Suprapubic skin (tissue), 4 donors: Measurements from ENCODE around the gene KRTAP3-2. TPM values are rescaled to one million over a fixed set of nuclear protein-coding genes. Genes with fewer than 3 reads are reported as not detected.

Experiments
- DNase-seq, 2 donors: peaks; one replicate each; pipeline ENCODE4 v3.0.0-alpha.2; 2019; ENCODE audit warnings: low spot score in 2 of 2
- H3K27ac ChIP-seq: fragments of 200-600 bp; sonication (generic); one replicate; pipeline ENCODE4 v1.5.1; 2019
- H3K27me3 ChIP-seq: fragments of 200-600 bp; sonication (generic); one replicate; pipeline ENCODE4 v1.5.1; 2019
- H3K36me3 ChIP-seq: fragments of 200-600 bp; sonication (generic); one replicate; pipeline ENCODE4 v1.5.1; 2019
- H3K4me1 ChIP-seq: fragments of 200-600 bp; sonication (generic); one replicate; pipeline ENCODE4 v1.5.1; 2019
- H3K4me3 ChIP-seq: fragments of 200-600 bp; sonication (generic); one replicate; pipeline ENCODE4 v1.5.1; 2019; ENCODE audit warnings: mild to moderate bottlenecking
- H3K9me3 ChIP-seq: fragments of 200-600 bp; sonication (generic); one replicate; pipeline ENCODE4 v1.5.1; 2019
- EP300 ChIP-seq: sonication (generic); formaldehyde crosslinking; IDR thresholded peaks from one replicate; pipeline ENCODE4 v1.6.1; 2017; ENCODE audit warnings: antibody characterized with exemption
- POLR2A ChIP-seq, 2 donors: fragments of 450-650 bp; IDR thresholded peaks; one replicate each; pipeline ENCODE4 v1.6.1; 2017; ENCODE audit warnings: antibody characterized with exemption in 2 of 2, mild to moderate bottlenecking in 2 of 2, moderate library complexity in 2 of 2
- POLR2AphosphoS5 ChIP-seq, 3 donors: sonication (generic); formaldehyde crosslinking; IDR thresholded peaks; one replicate each; pipeline ENCODE4 v1.6.1; 2017; ENCODE audit warnings: antibody characterized with exemption in 3 of 3
- WGBS: methylation state at CpG from one replicate; pipeline ENCODE4 v1.1.5; 2018; 5-methylcytosine and 5-hydroxymethylcytosine counted together
- total RNA-seq, 4 donors: library from RNA; depleted of rRNA; stranded (reverse); fragments of >200 nt; gene quantifications; one replicate each; pipeline ENCODE4 v1.1.0, GENCODE V29; 2016
- TF ChIP-seq, protein P1 (sequence below), 2 donors: fragments of 200-600 bp in 1 of 2; fragments of 450-650 bp in 1 of 2; sonication (generic) in 1 of 2; IDR thresholded peaks; one replicate each; pipeline ENCODE4 v1.5.1; 2016 to 2019; ENCODE audit warnings: antibody characterized with exemption in 2 of 2, mild to moderate bottlenecking in 1 of 2, moderate library complexity in 1 of 2

Gene KRTAP3-2
- total RNA-seq, 4 donors from 2014 or later = 8.0 to 42.6 (median 23.7) TPM; not detected in 1

DNA sequence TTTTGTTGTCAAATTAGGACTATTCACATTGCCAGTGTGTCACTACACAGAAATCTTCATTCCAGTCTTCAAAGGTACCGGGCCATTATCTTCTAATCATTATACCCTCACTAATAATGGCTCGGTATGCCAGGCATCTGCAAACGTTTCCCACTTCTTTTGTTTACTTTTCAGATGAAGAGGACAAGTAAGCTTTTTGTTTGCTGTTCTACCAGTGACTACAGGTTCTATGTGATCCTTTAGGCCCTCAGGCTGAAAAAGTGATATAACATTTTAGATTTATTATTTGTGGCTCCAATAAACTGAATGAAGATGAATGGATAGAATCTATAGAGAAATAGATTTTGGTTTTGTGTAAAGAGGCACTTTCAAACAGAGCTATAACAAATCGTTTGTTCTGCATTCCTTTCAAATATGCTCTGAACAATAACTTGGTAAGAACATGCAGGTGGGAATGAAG, 9.6 kb upstream of the KRTAP3-2 start:
- Histone ChIP-seq H3K36me3 (no peaks in the 10 kb centered on the region), H3K27ac (no peak overlapping the region), H3K9me3 (no peaks in the 10 kb centered on the region), H3K27me3 (no peaks in the 10 kb centered on the region), H3K4me3 (no peak overlapping the region), H3K4me1 (no peaks in the 10 kb centered on the region)
- DNase-seq = no peak
- no peak for TF ChIP-seq POLR2A (IDR thresholded peaks at IDR 0.05)
- TF ChIP-seq, protein P1, sequence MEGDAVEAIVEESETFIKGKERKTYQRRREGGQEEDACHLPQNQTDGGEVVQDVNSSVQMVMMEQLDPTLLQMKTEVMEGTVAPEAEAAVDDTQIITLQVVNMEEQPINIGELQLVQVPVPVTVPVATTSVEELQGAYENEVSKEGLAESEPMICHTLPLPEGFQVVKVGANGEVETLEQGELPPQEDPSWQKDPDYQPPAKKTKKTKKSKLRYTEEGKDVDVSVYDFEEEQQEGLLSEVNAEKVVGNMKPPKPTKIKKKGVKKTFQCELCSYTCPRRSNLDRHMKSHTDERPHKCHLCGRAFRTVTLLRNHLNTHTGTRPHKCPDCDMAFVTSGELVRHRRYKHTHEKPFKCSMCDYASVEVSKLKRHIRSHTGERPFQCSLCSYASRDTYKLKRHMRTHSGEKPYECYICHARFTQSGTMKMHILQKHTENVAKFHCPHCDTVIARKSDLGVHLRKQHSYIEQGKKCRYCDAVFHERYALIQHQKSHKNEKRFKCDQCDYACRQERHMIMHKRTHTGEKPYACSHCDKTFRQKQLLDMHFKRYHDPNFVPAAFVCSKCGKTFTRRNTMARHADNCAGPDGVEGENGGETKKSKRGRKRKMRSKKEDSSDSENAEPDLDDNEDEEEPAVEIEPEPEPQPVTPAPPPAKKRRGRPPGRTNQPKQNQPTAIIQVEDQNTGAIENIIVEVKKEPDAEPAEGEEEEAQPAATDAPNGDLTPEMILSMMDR (IDR thresholded peaks at IDR 0.05) = no peak
- TF ChIP-seq EP300 = no peak
- no peak for TF ChIP-seq POLR2AphosphoS5 (IDR thresholded peaks at IDR 0.05)
- WGBS = 68% methylated on average over 4 of the region's 4 CpGs

DNA sequence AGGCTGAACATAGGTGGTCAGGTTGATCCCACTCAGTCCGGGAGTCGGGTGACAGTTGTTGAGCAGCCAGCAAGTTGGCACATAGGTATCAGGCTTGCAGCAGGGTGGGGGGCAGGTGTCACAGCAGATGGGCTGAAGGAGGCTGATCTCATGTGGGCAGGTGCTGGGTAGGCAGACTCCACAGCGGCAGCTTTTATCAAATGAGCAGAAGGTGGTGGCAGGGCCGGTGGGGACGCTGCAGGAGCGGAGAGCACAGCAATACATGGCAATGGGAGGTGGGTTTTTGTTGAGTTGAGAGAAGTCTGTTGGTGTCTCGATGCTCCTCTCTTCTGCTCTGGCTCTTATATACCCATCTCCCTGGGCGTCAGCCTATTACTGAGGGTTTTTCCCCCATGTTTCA, 9.1 kb upstream of the KRTAP3-2 start, which contains the start of gene KRTAP3-1:
KRTAP3-1 (minus strand) TSS at position 318 of the 400 bp plus-strand sequence; CDS start at position 264, 54 bp downstream.
- Histone ChIP-seq H3K4me1 (no peaks in the 10 kb centered on the region), H3K9me3 (no peaks in the 10 kb centered on the region), H3K27ac (no peak within 1 kb of the TSS), H3K4me3 (no peak within 1 kb of the TSS), H3K36me3 (no peaks in the 10 kb centered on the region), H3K27me3 (no peaks in the 10 kb centered on the region)
- DNase-seq = no peak
- WGBS = 88% methylated on average over 8 of the region's 8 CpGs
- TF ChIP-seq, protein P1 (IDR thresholded peaks at IDR 0.05) = no peak
- TF ChIP-seq POLR2AphosphoS5 (IDR thresholded peaks at IDR 0.05) (no peak), POLR2A (IDR thresholded peaks at IDR 0.05) (no peak), EP300 (no peak)

DNA sequence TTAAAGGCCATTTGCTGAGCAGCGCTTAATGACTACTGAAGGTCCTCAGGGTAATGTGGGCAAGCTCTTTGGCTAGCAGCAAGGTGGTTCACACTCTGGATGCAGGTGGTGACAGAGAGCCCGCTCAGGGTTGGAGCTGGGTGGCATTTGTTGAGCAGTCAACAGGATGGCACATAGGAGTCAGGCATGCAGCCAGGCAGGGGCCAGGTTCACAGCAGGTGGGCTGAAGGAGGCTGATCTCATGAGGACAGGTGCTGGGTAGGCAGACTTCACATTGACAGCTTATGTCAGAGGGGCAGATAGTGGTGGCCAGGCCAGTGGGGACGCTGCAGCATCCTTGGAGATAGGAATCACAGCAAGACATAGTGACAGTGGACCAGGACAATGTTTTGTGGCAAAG, 4.7 kb upstream of the KRTAP3-2 start:
- no peak for DNase-seq
- H3K27ac ChIP-seq = no peak overlapping the region
- H3K4me1 ChIP-seq = no peaks in the 10 kb centered on the region
- no peak overlapping the region for H3K4me3 ChIP-seq
- no peak for TF ChIP-seq POLR2AphosphoS5 (IDR thresholded peaks at IDR 0.05)
- TF ChIP-seq POLR2A (IDR thresholded peaks at IDR 0.05) = no peak
- no peak for TF ChIP-seq EP300
- TF ChIP-seq, protein P1 (IDR thresholded peaks at IDR 0.05) = no peak
- 93% methylated on average over 3 of the region's 3 CpGs for WGBS
- H3K27me3 ChIP-seq = no peaks in the 10 kb centered on the region
- no peaks in the 10 kb centered on the region for H3K36me3 ChIP-seq
- H3K9me3 ChIP-seq = no peaks in the 10 kb centered on the region

DNA sequence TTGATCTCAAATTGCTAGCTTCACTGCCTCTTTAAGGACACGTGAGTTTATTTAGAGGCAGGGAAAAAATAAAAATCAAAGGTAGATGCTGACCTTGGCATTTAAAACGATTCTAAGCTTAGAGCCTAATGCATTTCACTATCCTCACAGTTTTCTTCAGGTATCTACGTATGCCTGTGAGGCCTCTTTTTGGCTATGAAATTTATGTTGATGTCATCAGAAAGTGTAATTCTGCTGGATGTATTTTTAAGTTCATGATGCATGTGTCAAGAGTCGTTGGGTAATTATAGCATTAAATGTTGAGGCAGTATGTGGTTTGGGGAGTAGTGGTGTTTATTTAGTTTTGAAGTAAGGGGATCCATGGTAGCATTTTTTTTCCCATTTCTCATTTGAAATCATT, 4.2 kb upstream of the KRTAP3-2 start:
- H3K9me3 ChIP-seq = no peaks in the 10 kb centered on the region
- H3K36me3 ChIP-seq = no peaks in the 10 kb centered on the region
- H3K4me3 ChIP-seq = no peak overlapping the region
- no peak overlapping the region for H3K27ac ChIP-seq
- TF ChIP-seq EP300 (no peak), POLR2AphosphoS5 (IDR thresholded peaks at IDR 0.05) (no peak), POLR2A (IDR thresholded peaks at IDR 0.05) (no peak)
- TF ChIP-seq, protein P1 (IDR thresholded peaks at IDR 0.05) = no peak
- 60% methylated on average over 4 of the region's 4 CpGs for WGBS
- DNase-seq = no peak
- H3K27me3 ChIP-seq = no peaks in the 10 kb centered on the region
- H3K4me1 ChIP-seq = no peaks in the 10 kb centered on the region

DNA sequence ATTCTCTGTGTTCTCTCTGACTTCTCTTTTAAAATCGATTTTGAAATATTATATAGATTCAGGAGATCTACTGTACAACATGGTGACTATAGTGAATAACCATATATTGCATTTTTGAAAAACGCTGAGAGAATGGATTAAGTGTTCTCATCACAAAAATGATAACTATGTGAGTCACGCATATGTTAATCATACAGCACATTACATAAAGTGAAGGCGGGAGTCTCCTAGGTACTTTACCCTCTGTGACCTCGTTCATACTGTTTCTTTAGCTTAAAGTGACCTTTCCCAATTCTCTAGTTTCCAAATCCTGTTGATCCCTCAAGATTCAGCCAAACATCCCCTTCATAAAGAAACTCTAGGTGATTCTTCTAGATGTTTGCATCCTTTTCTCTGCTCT, 3.1 kb upstream of the KRTAP3-2 start:
- H3K4me1 ChIP-seq = no peaks in the 10 kb centered on the region
- WGBS = 47% methylated on average over 5 of the region's 5 CpGs
- H3K27ac ChIP-seq = no peak overlapping the region
- H3K27me3 ChIP-seq = no peaks in the 10 kb centered on the region
- no peaks in the 10 kb centered on the region for H3K36me3 ChIP-seq
- no peak overlapping the region for H3K4me3 ChIP-seq
- DNase-seq = no peak
- no peaks in the 10 kb centered on the region for H3K9me3 ChIP-seq
- no peak for TF ChIP-seq EP300
- no peak for TF ChIP-seq POLR2AphosphoS5 (IDR thresholded peaks at IDR 0.05)
- TF ChIP-seq, protein P1 (IDR thresholded peaks at IDR 0.05) = no peak
- TF ChIP-seq POLR2A (IDR thresholded peaks at IDR 0.05) = no peak
